C4-2B (cell line): Measurements from ENCODE around the gene HOXB5.

Source experiments
- H3K27ac ChIP-seq: fragments of 450-650 bp; 2 replicates; pipeline ENCODE4 v1.5.1; 2017
- ZFX ChIP-seq: fragments of 450-650 bp; IDR thresholded peaks from 2 replicates; pipeline ENCODE4 v1.6.1; 2017
- TF ChIP-seq, protein P1 (sequence below): fragments of 450-650 bp; conservative IDR thresholded peaks from 2 replicates; pipeline ENCODE4 v1.5.1; 2017; ENCODE audit warnings: mild to moderate bottlenecking

HOXB5 gene

DNA sequence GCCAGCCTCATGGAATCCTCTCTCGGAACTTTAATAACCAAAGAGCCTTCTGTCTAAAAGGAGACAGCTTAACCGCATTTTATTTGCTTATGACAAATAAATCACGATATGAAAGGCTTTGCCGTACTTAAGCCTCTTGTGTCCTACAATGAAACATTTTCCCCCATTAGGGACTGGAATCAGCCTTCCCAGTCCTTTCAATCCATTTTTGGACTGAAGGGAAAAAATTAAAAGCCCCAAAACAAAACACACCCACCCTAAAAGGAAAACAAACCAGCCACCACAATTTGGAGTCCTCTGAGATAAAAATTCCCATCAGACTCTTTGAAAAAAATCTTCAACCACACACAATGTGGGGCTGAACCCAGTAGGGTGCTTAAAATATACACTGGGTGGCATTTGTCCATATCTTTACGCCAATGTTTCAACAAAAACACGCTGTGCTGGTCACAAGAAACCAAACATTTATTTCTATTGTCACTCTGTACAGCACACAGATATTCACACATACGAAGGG, 18.5 kb downstream of the HOXB5 start:
- no peak overlapping the region for H3K27ac ChIP-seq
- TF ChIP-seq, protein P1, sequence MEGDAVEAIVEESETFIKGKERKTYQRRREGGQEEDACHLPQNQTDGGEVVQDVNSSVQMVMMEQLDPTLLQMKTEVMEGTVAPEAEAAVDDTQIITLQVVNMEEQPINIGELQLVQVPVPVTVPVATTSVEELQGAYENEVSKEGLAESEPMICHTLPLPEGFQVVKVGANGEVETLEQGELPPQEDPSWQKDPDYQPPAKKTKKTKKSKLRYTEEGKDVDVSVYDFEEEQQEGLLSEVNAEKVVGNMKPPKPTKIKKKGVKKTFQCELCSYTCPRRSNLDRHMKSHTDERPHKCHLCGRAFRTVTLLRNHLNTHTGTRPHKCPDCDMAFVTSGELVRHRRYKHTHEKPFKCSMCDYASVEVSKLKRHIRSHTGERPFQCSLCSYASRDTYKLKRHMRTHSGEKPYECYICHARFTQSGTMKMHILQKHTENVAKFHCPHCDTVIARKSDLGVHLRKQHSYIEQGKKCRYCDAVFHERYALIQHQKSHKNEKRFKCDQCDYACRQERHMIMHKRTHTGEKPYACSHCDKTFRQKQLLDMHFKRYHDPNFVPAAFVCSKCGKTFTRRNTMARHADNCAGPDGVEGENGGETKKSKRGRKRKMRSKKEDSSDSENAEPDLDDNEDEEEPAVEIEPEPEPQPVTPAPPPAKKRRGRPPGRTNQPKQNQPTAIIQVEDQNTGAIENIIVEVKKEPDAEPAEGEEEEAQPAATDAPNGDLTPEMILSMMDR = no peak
- TF ChIP-seq ZFX = no peak

GRCh38 chr17:48574505-48575065, 19.0 kb downstream of the HOXB5 start:
- TF ChIP-seq, protein P1 = no peak
- no peak for TF ChIP-seq ZFX
- H3K27ac ChIP-seq = no peak overlapping the region

GRCh38 chr17:48571826-48572417, 21.7 kb downstream of the HOXB5 start:
- TF ChIP-seq, protein P1 = no peak
- TF ChIP-seq ZFX = no peak
- no peak overlapping the region for H3K27ac ChIP-seq

- no peak for TF ChIP-seq ZFX
- TF ChIP-seq, protein P1 = no peak
- H3K27ac ChIP-seq = no peak overlapping the region
Observed at GRCh38 chr17:48571024-48571818, 22.4 kb downstream of the HOXB5 start.

DNA sequence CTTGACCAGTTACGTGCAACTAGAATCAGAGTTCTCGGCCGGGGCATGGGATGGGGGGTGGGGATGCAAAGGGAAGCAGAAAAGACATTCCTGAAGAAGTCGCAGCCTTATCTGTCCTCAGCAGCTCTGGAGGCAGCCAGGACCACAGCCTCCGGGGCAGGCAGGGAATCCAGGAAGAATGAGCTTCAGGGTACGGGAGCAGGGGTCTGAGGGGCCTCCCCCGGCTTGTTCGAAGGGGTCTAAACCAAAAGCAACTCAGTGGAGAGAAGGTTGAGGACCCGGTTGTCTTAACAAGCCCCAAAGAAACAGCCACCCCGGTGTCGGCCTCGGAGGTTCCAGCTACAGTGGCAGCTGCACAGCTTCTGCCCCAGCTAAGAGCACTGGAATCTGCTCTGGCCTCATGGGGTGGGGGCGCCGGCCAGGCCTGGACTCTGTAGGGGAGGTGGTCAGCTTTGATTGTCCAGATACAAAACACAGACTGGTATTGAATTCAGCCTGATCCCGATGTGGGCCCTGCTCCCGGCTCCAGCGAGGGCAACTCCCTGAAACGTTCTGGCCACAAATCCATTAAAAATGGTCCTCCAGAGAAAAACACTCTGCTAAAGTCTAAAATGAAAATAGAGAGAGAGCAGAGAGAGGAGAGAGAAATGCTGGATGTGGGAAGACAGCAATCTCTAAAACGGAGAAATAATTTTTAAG, 23.1 kb downstream of the HOXB5 start:
- no peak for TF ChIP-seq ZFX
- TF ChIP-seq, protein P1 = no peak
- no peak overlapping the region for H3K27ac ChIP-seq

GRCh38 chr17:48569674-48570324, 23.8 kb downstream of the HOXB5 start:
- TF ChIP-seq, protein P1 = no peak
- no peak for TF ChIP-seq ZFX
- no peak overlapping the region for H3K27ac ChIP-seq
